Measurements from ENCODE around the gene ZFPM1. TPM values are rescaled to one million over a fixed set of nuclear protein-coding genes. Genes with fewer than 3 reads are reported as not detected.
A peak's percentile ranks its signal among the peaks of the same experiment; 100 is the strongest.

Gene ZFPM1
- total and polyA plus RNA-seq, 2 of the 8 experiments (the other 6 are each of a cell fraction or from before 2014, with no cell fraction given), result 0.74 to 4.8 TPM

GRCh38 chr16:88428616-88429386 is 24.3 kb upstream of the ZFPM1 start:
- Histone ChIP-seq H3K27me3 (replicated peaks in 1 of 4; ENCODE audit: control insufficient read depth in 3 of 4, extremely low read depth in 1 of 4, insufficient read depth in 3 of 4, low read length in 3 of 4) (peaks cover 0 to 24% (median 16%) of the 10 kb centered on the region in 4 experiments; a peak in 5 of 7 replicates), H3K56ac (replicated peaks; ENCODE audit: insufficient read length, low read depth, low read length) (no peak overlapping the region), H4K20me1 (replicated peaks in 1 of 2; ENCODE audit: control insufficient read depth in 1 of 2, insufficient read depth in 2 of 2, low read length in 2 of 2) (no peaks in the 10 kb centered on the region), H3K4me3 (ENCODE audit: extremely low read depth in 1 of 4, insufficient read depth in 2 of 4, low read depth in 3 of 4, low read length in 4 of 4) (no peak overlapping the region), H3K9me3 (ENCODE audit: insufficient read depth in 2 of 2, low read depth in 1 of 2, low read length in 1 of 2) (no peaks in the 10 kb centered on the region), H2BK12ac (ENCODE audit: low read depth, low read length) (no peak overlapping the region), H2BK15ac (ENCODE audit: low read length) (no peak overlapping the region), H3K27ac (ENCODE audit: low read depth, low read length) (no peak overlapping the region), H4K8ac (ENCODE audit: extremely low read depth, insufficient read depth, low read length) (no peak overlapping the region), H3K18ac (ENCODE audit: extremely low read depth, low read length) (no peak overlapping the region), H3K9ac (replicated peaks in 1 of 4; ENCODE audit: extremely low read depth in 1 of 4, low read depth in 3 of 4, low read length in 3 of 4) (no peak overlapping the region), H2AFZ (ENCODE audit: low read length) (no peak overlapping the region), H3K4me2 (ENCODE audit: insufficient read depth in 1 of 2, low read depth in 2 of 2, low read length in 2 of 2) (no peak overlapping the region), H3K4me1 (replicated peaks in 1 of 4; ENCODE audit: control insufficient read depth in 3 of 4, insufficient read depth in 4 of 4, low read length in 3 of 4) (peaks cover 0 to 5% (median 2%) of the 10 kb centered on the region in 4 experiments; a peak in 2 of 7 replicates), H4K5ac (ENCODE audit: insufficient read length, low read depth, low read length) (no peak overlapping the region), H2BK20ac (ENCODE audit: low read length) (no peak overlapping the region), H2BK5ac (ENCODE audit: low read depth, low read length) (no peak overlapping the region), H2BK120ac (replicated peaks; ENCODE audit: low read depth, low read length) (no peak overlapping the region), H3K79me2 (ENCODE audit: control insufficient read depth in 1 of 2, insufficient read depth in 2 of 2, low read length in 2 of 2) (no peaks in the 10 kb centered on the region), H3K79me1 (ENCODE audit: low read depth, low read length) (no peaks in the 10 kb centered on the region), H3K14ac (ENCODE audit: insufficient read length) (no peak overlapping the region), H3K4ac (replicated peaks; ENCODE audit: insufficient read length, low read depth, low read length) (no peak overlapping the region), H3K36me3 (ENCODE audit: control insufficient read depth in 2 of 4, insufficient read depth in 4 of 4, low read length in 3 of 4) (no peaks in the 10 kb centered on the region), H4K91ac (replicated peaks; ENCODE audit: insufficient read length, low read length) (no peak overlapping the region), H2AK5ac (ENCODE audit: low read depth, low read length) (no peak overlapping the region), H3K23me2 (ENCODE audit: low read depth, low read length) (no peaks in the 10 kb centered on the region), H3K23ac (ENCODE audit: insufficient read length) (no peak overlapping the region)
- WGBS, 2 experiments (ENCODE audit: extremely low coverage in 1 of 2, insufficient coverage in 1 of 2, insufficient read length in 1 of 2, insufficient replicate concordance in 2 of 2, low coverage in 1 of 2, low lambda C conversion rate in 2 of 2, missing lambda C conversion rate in 1 of 2), result 88% methylated on average over 18 of the region's 34 CpGs; no CpG with 5 or more reads in 1 of the 2 experiments
- no peak for DNase-seq (ENCODE audit: low read depth in 1 of 2, low spot score in 2 of 2)
- CTCF ChIA-PET (ENCODE audit: partially characterized antibody), result interaction anchor here (0.8 to 2.9 kb wide), 6 partner anchors 8 to 234 kb away, joined by 3 to 24 read pairs (median 4); no protein-coding TSS in a partner anchor
- POLR2A ChIA-PET (ENCODE audit: partially characterized antibody), result no interaction called here
- FAIRE-seq, result no peak
- no peak for TF ChIP-seq KDM5A (IDR thresholded peaks at IDR 0.05; ENCODE audit: low read length)
- no peak for TF ChIP-seq EP300 (IDR thresholded peaks at IDR 0.05; ENCODE audit: borderline replicate concordance in 1 of 2, low read depth in 2 of 2, low read length in 2 of 2)
- TF ChIP-seq NANOG (IDR thresholded peaks at IDR 0.05; ENCODE audit: insufficient read depth, low read depth, low read length, poor library complexity, severe bottlenecking), result no peak
- TF ChIP-seq RAD21 (IDR thresholded peaks at IDR 0.05 in 1 of 2, conservative IDR thresholded peaks at IDR 0.05 in 1 of 2; ENCODE audit: low read depth in 2 of 2, low read length in 2 of 2), result peak in 1 of 2 experiments; percentile 11; a peak in 1 of 4 replicates
- no peak for TF ChIP-seq SP1 (IDR thresholded peaks at IDR 0.05; ENCODE audit: low read depth, low read length)
- TF ChIP-seq CTCF (IDR thresholded peaks at IDR 0.05; ENCODE audit: control extremely low read depth in 1 of 3, insufficient read depth in 1 of 3, low read depth in 1 of 3, low read length in 3 of 3), result peak in 2 of 3 experiments; percentile 10 to 25; a peak in 3 of 4 replicates
- no peak for TF ChIP-seq TAF1 (IDR thresholded peaks at IDR 0.05; ENCODE audit: low read depth, low read length)
